Transverse colon (tissue), 4 donors: ENCODE results near the gene INSRR. TPM values are rescaled to one million over a fixed set of nuclear protein-coding genes. Genes with fewer than 3 reads are reported as not detected.

ENCODE experiments used
- DNase-seq: peaks from one replicate; pipeline ENCODE4 v3.0.0-alpha.2; 2019
- H3K27ac ChIP-seq, 4 donors: fragments of 200-600 bp; sonication (generic); 2 replicates each; pipeline ENCODE4 v1.5.1; 2016 to 2018; ENCODE audit warnings: inconsistent platforms in 4 of 4
- H3K27me3 ChIP-seq: fragments of 200-600 bp; sonication (generic); 2 replicates; pipeline ENCODE4 v1.5.1; 2017; ENCODE audit warnings: inconsistent platforms
- H3K36me3 ChIP-seq, 4 donors: fragments of 200-600 bp; sonication (generic); 2 replicates each; pipeline ENCODE4 v1.5.1; 2017 to 2019; ENCODE audit warnings: inconsistent platforms in 4 of 4
- H3K4me1 ChIP-seq, 4 donors: fragments of 200-600 bp; sonication (generic); 2 replicates each; pipeline ENCODE4 v1.5.1; 2017 to 2020; ENCODE audit warnings: inconsistent platforms in 4 of 4
- H3K4me3 ChIP-seq, 4 donors: fragments of 200-600 bp; sonication (generic); 1 replicate in 1 of 4; 2 replicates in 3 of 4; pipeline versions ENCODE4 v1.5.1 to v1.6.1; 2017 to 2019; ENCODE audit warnings: inconsistent platforms in 4 of 4
- H3K9me3 ChIP-seq, 2 donors: fragments of 200-600 bp; sonication (generic); 2 replicates each; pipeline ENCODE4 v1.5.1; 2017 to 2019; ENCODE audit warnings: inconsistent platforms in 2 of 2
- CTCF ChIP-seq, 5 experiments: fragments of 200-600 bp in 3 of 5; fragments of 450-650 bp in 2 of 5; sonication (generic) in 3 of 5; IDR thresholded peaks; 1 replicate in 2 of 5; 2 replicates in 3 of 5; pipeline ENCODE4 v1.5.1; 2016 to 2017; ENCODE audit warnings: antibody characterized with exemption in 5 of 5, inconsistent platforms in 3 of 5, mild to moderate bottlenecking in 2 of 5, moderate library complexity in 1 of 5
- EP300 ChIP-seq: sonication (generic); formaldehyde crosslinking; IDR thresholded peaks from one replicate; pipeline ENCODE4 v1.6.1; 2017; ENCODE audit warnings: antibody characterized with exemption, low read depth
- POLR2A ChIP-seq: fragments of 450-650 bp; IDR thresholded peaks from one replicate; pipeline ENCODE4 v1.6.1; 2016; ENCODE audit warnings: antibody characterized with exemption, mild to moderate bottlenecking, moderate library complexity
- POLR2AphosphoS5 ChIP-seq, 3 donors: sonication (generic); formaldehyde crosslinking; IDR thresholded peaks; one replicate each; pipeline ENCODE4 v1.6.1; 2016; ENCODE audit warnings: antibody characterized with exemption in 3 of 3
- WGBS, 2 donors: methylation state at CpG; one replicate each; pipeline ENCODE4 v1.1.5; 2018; ENCODE audit warnings: low coverage in 1 of 2; 5-methylcytosine and 5-hydroxymethylcytosine counted together
- in situ Hi-C, 4 donors: fragments of 200-750 bp; cut with MboI; loops; one replicate each; pipeline versions ENCODE4 v1.15.0 to v1.15.1; 2017; ENCODE audit warnings: low sequenced_read_pairs in 3 of 4, low pct_ligation_motif_present in 1 of 4, low pct_unique_long_range_greater_than_20kb in 1 of 4
- intact Hi-C: fragments of 100-400 bp; cut with DNase I; formaldehyde crosslinking; loops from one replicate; pipeline ENCODE4 v1.15.1; 2023; ENCODE audit warnings: low total_unique reads
- total RNA-seq, 4 donors: library from RNA; depleted of rRNA; stranded (reverse); fragments of >200 nt; gene quantifications; one replicate each; pipeline ENCODE4 v1.1.0, GENCODE V29; 2016

The INSRR gene
- not detected for total RNA-seq

DNA sequence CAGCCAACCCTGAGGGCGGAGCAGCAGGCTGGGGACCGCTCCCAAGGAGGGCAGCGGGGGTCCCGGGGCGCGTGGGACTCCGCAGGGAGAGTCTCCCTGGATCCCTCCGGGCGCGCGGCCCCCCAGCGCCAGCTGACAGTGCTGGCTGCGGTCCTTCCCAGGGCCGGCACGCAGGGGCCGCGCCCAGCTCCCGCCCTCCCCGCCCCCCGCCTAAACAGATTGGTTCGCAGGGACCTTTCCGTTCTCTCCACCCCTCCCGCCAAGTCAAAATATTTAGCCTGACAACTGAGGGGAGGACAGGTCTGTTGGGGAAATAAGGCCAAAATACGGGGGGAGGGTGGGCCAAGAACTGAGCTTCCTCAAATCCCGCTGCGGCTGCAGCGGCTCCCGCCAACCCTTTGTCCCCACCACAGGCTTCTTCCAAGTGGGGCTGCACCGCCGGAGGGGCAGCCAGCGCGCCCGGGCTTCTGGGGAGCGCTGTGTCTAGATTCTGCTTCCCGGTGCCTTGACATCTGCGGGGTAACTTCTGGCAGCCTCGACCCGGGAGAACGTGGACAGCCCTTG is at the start of gene INSRR:
TSS of gene INSRR (minus strand) at position 159 of the 564 bp plus-strand sequence. CDS start 496 bp downstream, outside the sequence.
- H3K27ac ChIP-seq = no peak within 1 kb of the TSS
- TF ChIP-seq EP300 = no peak
- TF ChIP-seq CTCF (IDR thresholded peaks at IDR 0.05) = no peak
- no peak for TF ChIP-seq POLR2A
- no peak for TF ChIP-seq POLR2AphosphoS5 (IDR thresholded peaks at IDR 0.05)
- H3K27me3 ChIP-seq = peaks cover 74% of the 10 kb centered on the region
- 2% methylated on average over 25 of the region's 39 CpGs; no CpG with 5 or more reads in 1 of the 2 donors for WGBS, 2 donors
- H3K9me3 ChIP-seq = no peaks in the 10 kb centered on the region
- peak within 1 kb of the TSS in 2 of 4 donors; percentile 15 to 37 for H3K4me3 ChIP-seq
- intact Hi-C loops (loop anchor here (10.0 kb wide), 1 partner anchor 164 kb away; no protein-coding TSS in a partner anchor), in situ Hi-C loops (loop anchor here in 2 of 4 donors (25.0 kb wide), 1 partner anchor 172 kb away; the partner anchor contains the start of gene NES (in 2 of the 2))
- no peak for DNase-seq
- H3K4me1 ChIP-seq = peaks cover 14 to 27% (median 25%) of the 10 kb centered on the region in 4 donors
- H3K36me3 ChIP-seq = no peaks in the 10 kb centered on the region

DNA sequence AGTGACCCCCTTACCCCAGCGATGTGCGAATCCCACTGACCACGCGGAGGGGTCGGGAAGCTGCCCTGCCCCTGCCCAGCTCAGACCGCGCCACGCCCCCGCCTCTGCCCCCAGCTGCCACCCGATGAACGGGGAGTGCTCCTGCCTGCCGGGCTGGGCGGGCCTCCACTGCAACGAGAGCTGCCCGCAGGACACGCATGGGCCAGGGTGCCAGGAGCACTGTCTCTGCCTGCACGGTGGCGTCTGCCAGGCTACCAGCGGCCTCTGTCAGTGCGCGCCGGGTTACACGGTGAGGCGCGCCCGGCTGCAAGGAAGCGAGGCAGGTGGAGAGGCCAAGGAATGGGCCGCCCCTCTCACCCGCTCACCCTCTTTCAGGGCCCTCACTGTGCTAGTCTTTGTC is 49.6 kb upstream of the INSRR start:
- Histone ChIP-seq H3K4me1 (peaks cover 0 to 7% (median 4%) of the 10 kb centered on the region in 4 donors), H3K4me3 (no peak overlapping the region), H3K36me3 (no peaks in the 10 kb centered on the region), H3K27me3 (peaks cover 33% of the 10 kb centered on the region), H3K9me3 (no peaks in the 10 kb centered on the region), H3K27ac (no peak overlapping the region)
- in situ Hi-C loops (no loop called here), intact Hi-C loops (no loop called here)
- WGBS, 2 donors = 60% methylated on average over 28 of the region's 29 CpGs; no CpG with 5 or more reads in 1 of the 2 donors
- TF ChIP-seq POLR2A = no peak
- TF ChIP-seq POLR2AphosphoS5 (IDR thresholded peaks at IDR 0.05) = no peak
- no peak for TF ChIP-seq CTCF (IDR thresholded peaks at IDR 0.05)
- no peak for TF ChIP-seq EP300
- no peak for DNase-seq

DNA sequence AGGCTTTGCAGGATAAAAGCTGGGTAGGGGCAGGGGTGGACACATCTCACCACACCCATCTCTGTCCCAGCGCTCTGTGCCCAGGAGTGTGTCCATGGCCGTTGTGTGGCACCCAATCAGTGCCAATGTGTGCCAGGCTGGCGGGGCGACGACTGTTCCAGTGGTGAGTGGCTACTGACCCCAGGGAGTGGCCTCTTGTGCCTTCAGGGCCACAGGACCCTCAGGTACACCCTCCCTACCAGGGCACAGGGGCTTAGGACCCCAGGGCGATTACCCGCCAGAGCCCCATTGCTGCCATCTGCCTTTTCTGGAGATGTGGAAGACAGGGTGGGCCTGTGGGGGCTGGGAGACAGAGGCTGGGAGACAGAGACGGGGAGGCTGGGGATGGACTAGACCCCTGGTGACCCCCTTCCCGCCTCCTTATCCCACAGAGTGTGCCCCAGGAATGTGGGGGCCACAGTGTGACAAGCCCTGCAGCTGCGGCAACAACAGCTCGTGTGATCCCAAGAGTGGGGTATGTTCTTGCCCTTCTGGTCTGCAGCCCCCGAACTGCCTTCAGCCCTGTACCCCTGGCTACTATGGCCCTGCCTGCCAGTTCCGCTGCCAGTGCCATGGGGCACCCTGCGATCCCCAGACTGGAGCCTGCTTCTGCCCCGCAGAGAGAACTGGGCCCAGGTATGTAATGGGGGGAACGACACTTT is 47.4 kb upstream of the INSRR start:
- DNase-seq = no peak
- Histone ChIP-seq H3K36me3 (no peaks in the 10 kb centered on the region), H3K4me1 (peaks cover 0 to 7% (median 4%) of the 10 kb centered on the region in 4 donors), H3K27me3 (peaks cover 23% of the 10 kb centered on the region), H3K9me3 (no peaks in the 10 kb centered on the region), H3K27ac (no peak overlapping the region), H3K4me3 (no peak overlapping the region)
- 88% methylated on average over 16 of the region's 16 CpGs; no CpG with 5 or more reads in 1 of the 2 donors for WGBS, 2 donors
- intact Hi-C loops (no loop called here), in situ Hi-C loops (no loop called here)
- no peak for TF ChIP-seq EP300
- TF ChIP-seq POLR2A = no peak
- TF ChIP-seq POLR2AphosphoS5 (IDR thresholded peaks at IDR 0.05) = no peak
- no peak for TF ChIP-seq CTCF (IDR thresholded peaks at IDR 0.05)

DNA sequence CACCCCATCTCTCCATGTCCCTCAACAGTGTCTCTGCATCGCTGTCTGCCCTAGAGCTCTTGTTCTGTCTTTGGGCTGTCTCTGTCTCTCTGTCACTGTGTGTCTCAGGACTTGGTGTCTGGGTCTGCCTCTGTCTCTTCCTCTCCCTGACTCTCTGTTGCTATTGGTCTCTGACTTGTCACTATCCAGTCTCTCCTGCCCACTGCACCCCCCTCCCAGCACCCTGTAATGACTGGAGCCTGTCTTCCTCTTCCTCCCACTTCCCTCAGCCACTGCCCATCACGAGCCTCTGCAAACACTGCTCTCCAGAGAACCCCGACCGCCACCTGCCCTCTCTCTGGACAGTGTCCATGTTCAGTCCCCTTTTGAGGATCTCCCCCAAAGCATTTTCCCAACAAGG is 46.7 kb upstream of the INSRR start:
- intact Hi-C loops (no loop called here), in situ Hi-C loops (no loop called here)
- no peak overlapping the region for H3K27ac ChIP-seq
- H3K4me3 ChIP-seq = no peak overlapping the region
- H3K9me3 ChIP-seq = no peaks in the 10 kb centered on the region
- WGBS, 2 donors = 23 to 57% methylated on average over 3 to 4 of the region's 4 CpGs
- DNase-seq = no peak
- H3K4me1 ChIP-seq = peaks cover 0 to 6% (median 3%) of the 10 kb centered on the region in 4 donors
- no peaks in the 10 kb centered on the region for H3K36me3 ChIP-seq
- TF ChIP-seq CTCF (IDR thresholded peaks at IDR 0.05) (no peak), EP300 (no peak), POLR2AphosphoS5 (IDR thresholded peaks at IDR 0.05) (no peak), POLR2A (no peak)
- peaks cover 29% of the 10 kb centered on the region for H3K27me3 ChIP-seq
